ENCODE results near the gene PRR3. TPM values are rescaled to one million over a fixed set of nuclear protein-coding genes. Genes with fewer than 3 reads are reported as not detected.

The PRR3 gene, protein sequence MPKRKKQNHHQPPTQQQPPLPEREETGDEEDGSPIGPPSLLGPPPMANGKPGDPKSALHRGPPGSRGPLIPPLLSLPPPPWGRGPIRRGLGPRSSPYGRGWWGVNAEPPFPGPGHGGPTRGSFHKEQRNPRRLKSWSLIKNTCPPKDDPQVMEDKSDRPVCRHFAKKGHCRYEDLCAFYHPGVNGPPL
- polyA plus RNA-seq (2013, experiment 1 of 4), result 32.9 TPM
- polyA plus RNA-seq (2013, experiment 2 of 4), result 33.7 TPM
- 28.4 TPM for polyA plus RNA-seq (2013, experiment 3 of 4)
- 33.3 TPM for polyA plus RNA-seq (2013, experiment 4 of 4)

DNA sequence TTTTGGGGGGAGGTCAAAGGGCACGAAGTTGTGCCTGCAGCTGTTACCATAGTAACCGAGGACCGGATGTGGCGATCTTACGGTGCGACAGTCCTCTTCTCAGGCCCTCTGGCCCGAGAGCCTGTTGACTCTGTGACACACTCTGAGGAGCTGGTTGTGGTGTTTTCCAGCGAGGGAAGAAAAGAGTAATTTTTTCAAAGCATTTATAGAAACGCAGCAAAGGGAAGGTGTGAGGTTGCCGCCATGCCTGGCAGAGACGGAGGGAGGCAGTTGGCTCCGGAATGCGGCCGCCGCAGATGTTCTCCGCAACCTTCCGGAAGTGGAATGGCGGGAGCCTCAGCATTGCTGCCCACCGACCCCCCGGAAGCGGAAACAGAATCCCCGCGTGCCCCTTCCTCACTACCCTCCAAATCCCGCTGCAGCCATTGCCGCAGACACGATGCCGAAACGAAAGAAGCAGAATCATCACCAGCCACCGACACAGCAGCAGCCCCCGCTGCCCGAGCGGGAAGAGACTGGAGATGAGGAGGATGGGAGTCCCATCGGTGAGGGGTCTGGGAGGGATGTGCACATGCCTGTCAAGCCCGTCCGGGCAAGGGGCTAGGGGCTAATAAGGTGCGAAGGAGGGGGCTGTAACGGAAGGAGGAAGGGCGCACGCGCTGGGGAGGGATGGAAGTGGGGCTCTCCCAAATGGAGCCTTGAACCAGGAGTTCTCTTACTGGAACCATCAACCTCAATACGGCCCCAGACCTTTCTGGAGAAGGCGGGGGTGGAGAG, at the start of gene PRR3:
PRR3 (plus strand) TSS at position 390 of the 777 bp plus-strand sequence; CDS start at position 440, 50 bp downstream.
- Histone ChIP-seq H3K27ac (ENCODE audit: insufficient read depth, low read depth, low read length, poor library complexity, severe bottlenecking) (peak within 1 kb of the TSS; percentile 98), H3K4me1 (ENCODE audit: control insufficient read depth, insufficient read depth, low read length) (peaks cover 9% of the 10 kb centered on the region), H3K27me3 (ENCODE audit: control insufficient read depth, insufficient read depth, low read length, poor library complexity, severe bottlenecking) (no peaks in the 10 kb centered on the region), H3K9me3 (ENCODE audit: control insufficient read depth, low read length) (no peaks in the 10 kb centered on the region), H3K4me3 (ENCODE audit: insufficient read depth, low read depth, low read length) (peak within 1 kb of the TSS; percentile 76), H3K36me3 (ENCODE audit: control insufficient read depth, insufficient read depth, low read length) (peaks cover 22% of the 10 kb centered on the region)
- WGBS, 2 experiments, result 0% methylated on average over 42 of the region's 42 CpGs

DNA sequence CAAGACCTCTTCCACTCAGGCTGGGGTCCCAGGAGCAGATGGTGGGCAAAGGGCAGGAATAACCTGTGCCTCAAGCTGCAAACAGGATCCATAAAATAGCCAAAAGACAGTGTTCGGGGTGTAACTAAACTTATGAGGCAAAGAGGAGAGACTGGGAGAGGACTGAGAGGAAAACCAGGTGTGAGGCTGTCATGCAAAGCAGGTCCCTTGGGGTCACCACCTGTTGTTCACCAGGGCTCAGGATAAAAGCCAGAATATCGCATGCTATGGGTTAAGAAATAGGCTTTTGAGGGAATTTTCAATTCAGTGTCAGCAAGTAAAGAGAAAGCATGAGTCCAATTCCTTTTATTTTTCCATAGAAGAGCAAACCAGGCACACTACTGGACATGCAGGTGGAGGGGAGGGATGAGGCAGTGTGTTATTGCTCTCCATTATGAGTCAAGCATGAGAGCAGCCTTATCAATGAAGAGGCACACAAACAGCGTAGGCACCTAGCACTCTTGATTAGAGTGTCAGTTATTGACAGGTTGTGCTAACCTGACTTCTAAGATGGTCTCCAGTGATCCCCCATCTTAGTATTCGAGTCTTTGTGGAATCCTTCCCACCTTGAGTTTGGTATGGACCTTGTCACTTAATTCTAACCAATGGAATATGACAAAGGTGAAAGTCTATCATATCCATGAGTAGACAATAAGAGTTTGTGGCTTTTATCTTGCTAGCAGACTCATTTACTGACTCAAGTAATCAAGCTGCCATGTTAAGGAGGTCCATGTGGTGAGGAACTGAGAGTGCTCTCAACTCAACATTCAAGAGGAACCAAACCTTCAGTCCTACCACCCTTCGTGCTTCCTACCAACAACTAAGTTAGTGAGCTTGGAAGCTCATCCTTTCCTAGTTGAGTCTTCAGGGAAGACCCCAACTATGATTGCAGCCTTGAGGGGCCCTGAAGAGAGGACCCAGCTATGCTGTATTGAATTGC, 49.0 kb upstream of the PRR3 start:
- Histone ChIP-seq H3K27me3 (ENCODE audit: control insufficient read depth, insufficient read depth, low read length, poor library complexity, severe bottlenecking) (no peaks in the 10 kb centered on the region), H3K4me3 (ENCODE audit: insufficient read depth, low read depth, low read length) (no peak overlapping the region), H3K4me1 (ENCODE audit: control insufficient read depth, insufficient read depth, low read length) (no peaks in the 10 kb centered on the region), H3K36me3 (ENCODE audit: control insufficient read depth, insufficient read depth, low read length) (no peaks in the 10 kb centered on the region), H3K9me3 (ENCODE audit: control insufficient read depth, low read length) (no peaks in the 10 kb centered on the region), H3K27ac (ENCODE audit: insufficient read depth, low read depth, low read length, poor library complexity, severe bottlenecking) (no peak overlapping the region)
- WGBS, 2 experiments, result 91% methylated on average over 5 of the region's 5 CpGs

DNA sequence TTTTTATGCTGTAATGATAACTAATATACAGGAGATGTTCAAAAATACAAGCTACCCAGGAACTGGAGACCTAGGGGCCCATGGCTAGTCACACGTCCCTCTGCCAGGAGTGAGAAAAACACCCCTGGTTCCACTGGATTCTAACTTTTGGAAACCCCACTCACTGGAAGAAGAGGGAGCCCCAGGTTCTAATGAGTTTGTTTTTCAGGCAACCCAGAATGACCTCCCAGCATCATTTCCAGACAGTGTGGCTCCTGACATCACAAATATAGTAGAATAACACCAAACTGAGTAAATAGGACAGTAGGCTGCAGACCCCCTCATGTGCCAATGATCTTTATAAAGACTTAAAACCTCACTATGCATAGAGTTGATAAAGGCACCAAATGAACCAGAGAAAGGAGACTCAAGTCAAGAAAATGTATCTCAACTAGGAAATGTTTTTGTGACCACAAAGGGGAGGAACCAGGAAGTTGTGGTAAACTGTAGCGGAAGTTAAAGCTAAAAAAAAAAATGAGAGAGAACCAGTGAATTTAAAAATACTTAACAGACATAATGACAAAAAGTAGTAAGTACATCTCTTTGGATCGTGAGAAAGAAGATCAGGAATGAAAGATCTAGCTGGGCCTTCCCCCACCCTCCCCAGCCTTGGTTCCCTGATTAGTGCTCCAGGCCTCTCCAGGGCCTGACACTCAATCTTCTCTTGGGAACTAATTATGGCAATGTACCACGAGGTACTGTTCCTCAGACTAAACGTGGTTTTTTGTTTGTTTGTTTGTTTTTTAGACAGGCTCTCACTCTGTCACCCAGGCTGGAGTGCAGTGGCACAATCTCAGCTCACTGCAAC, 48.0 kb upstream of the PRR3 start:
- no peak overlapping the region for H3K4me3 ChIP-seq (ENCODE audit: insufficient read depth, low read depth, low read length)
- no peaks in the 10 kb centered on the region for H3K4me1 ChIP-seq (ENCODE audit: control insufficient read depth, insufficient read depth, low read length)
- no peaks in the 10 kb centered on the region for H3K36me3 ChIP-seq (ENCODE audit: control insufficient read depth, insufficient read depth, low read length)
- H3K27me3 ChIP-seq (ENCODE audit: control insufficient read depth, insufficient read depth, low read length, poor library complexity, severe bottlenecking), result no peaks in the 10 kb centered on the region
- 66 to 73% methylated on average over 5 of the region's 5 CpGs for WGBS, 2 experiments
- no peak overlapping the region for H3K27ac ChIP-seq (ENCODE audit: insufficient read depth, low read depth, low read length, poor library complexity, severe bottlenecking)
- no peaks in the 10 kb centered on the region for H3K9me3 ChIP-seq (ENCODE audit: control insufficient read depth, low read length)

DNA sequence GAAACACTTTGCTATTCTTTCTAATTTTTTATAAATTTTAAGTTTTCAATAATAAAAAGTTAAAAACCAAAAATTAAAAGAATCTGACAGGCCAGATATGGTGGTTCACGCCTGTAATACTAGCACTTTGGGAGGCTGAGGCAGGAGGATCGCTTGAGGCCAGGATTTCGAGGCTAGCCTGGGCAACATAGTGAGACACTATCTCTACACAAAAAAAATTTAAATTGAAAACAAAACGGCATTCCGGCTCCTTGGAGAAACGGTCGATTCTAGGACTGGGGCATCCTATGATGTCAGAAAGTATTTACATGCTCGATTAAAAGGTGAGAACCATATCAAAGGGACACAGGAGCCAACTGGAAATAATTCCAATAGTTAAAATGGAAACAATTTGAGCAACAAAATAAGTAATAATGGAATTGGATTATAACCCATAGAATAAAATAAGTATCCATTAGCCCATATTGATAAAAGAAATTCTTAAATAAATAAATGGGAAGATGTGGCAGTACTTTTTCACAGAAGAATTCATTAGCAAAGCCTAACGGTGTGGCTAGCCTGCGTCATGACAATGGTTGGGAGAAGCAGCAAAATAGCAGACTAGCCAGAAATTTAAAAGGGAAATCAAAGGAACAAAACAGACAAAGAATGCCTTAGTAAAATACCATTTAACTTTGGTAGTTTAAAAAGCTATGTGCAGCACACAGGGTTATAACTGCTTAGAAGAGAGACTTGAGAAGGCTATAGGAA, 46.5 kb upstream of the PRR3 start:
- Histone ChIP-seq H3K9me3 (ENCODE audit: control insufficient read depth, low read length) (no peaks in the 10 kb centered on the region), H3K27ac (ENCODE audit: insufficient read depth, low read depth, low read length, poor library complexity, severe bottlenecking) (no peak overlapping the region), H3K36me3 (ENCODE audit: control insufficient read depth, insufficient read depth, low read length) (no peaks in the 10 kb centered on the region), H3K4me3 (ENCODE audit: insufficient read depth, low read depth, low read length) (no peak overlapping the region), H3K27me3 (ENCODE audit: control insufficient read depth, insufficient read depth, low read length, poor library complexity, severe bottlenecking) (no peaks in the 10 kb centered on the region), H3K4me1 (ENCODE audit: control insufficient read depth, insufficient read depth, low read length) (no peaks in the 10 kb centered on the region)
- 84 to 89% methylated on average over 10 of the region's 10 CpGs for WGBS, 2 experiments

DNA sequence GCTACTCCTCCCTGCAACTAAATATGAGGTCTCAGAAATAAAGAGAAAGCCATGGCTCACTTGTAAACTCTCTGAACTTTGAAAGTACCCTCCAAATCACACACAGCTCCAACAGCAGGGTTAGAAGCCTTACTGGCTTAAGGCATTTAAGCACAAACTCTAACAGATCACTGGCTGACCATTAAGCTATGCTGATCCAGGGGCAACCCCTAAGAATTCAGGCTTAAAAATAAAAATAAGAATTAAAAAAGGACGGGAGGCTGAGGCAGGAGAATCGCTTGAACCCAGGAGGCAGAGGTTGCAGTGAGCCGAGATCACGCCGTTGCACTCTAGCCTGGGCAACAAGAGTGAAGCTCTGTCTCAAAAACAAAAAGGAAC, 45.9 kb upstream of the PRR3 start:
- 69 to 70% methylated on average over 5 of the region's 5 CpGs for WGBS, 2 experiments

DNA sequence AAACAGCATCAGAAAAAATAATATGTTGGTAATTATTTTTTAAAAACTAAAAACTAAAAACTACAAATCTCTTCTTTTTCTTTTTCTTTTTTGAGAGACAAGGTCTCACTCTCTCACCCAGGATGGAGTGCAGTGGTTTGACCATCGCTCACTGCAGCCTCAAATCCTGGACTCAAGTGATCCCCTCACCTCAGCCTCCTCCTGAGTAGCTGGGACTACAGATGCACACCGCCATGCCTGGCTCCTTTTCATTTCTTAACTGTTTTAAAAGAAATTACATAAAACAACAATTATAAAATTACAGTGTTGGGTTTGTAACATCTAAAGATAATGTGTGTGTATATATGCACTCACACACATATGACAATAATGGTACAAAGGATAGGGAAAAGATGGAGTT, 43.6 kb upstream of the PRR3 start:
- Histone ChIP-seq H3K27ac (ENCODE audit: insufficient read depth, low read depth, low read length, poor library complexity, severe bottlenecking) (no peak overlapping the region), H3K4me3 (ENCODE audit: insufficient read depth, low read depth, low read length) (no peak overlapping the region), H3K36me3 (ENCODE audit: control insufficient read depth, insufficient read depth, low read length) (no peaks in the 10 kb centered on the region), H3K27me3 (ENCODE audit: control insufficient read depth, insufficient read depth, low read length, poor library complexity, severe bottlenecking) (no peaks in the 10 kb centered on the region), H3K9me3 (ENCODE audit: control insufficient read depth, low read length) (no peaks in the 10 kb centered on the region), H3K4me1 (ENCODE audit: control insufficient read depth, insufficient read depth, low read length) (no peaks in the 10 kb centered on the region)
- 94 to 98% methylated on average over 1 to 2 of the region's 2 CpGs for WGBS, 2 experiments

More for the DNA sequence above, 45.9 kb upstream of the PRR3 start:
- Histone ChIP-seq H3K27ac (ENCODE audit: insufficient read depth, low read depth, low read length, poor library complexity, severe bottlenecking) (no peak overlapping the region), H3K9me3 (ENCODE audit: control insufficient read depth, low read length) (no peaks in the 10 kb centered on the region), H3K36me3 (ENCODE audit: control insufficient read depth, insufficient read depth, low read length) (no peaks in the 10 kb centered on the region), H3K27me3 (ENCODE audit: control insufficient read depth, insufficient read depth, low read length, poor library complexity, severe bottlenecking) (no peaks in the 10 kb centered on the region), H3K4me1 (ENCODE audit: control insufficient read depth, insufficient read depth, low read length) (no peaks in the 10 kb centered on the region), H3K4me3 (ENCODE audit: insufficient read depth, low read depth, low read length) (no peak overlapping the region)

DNA sequence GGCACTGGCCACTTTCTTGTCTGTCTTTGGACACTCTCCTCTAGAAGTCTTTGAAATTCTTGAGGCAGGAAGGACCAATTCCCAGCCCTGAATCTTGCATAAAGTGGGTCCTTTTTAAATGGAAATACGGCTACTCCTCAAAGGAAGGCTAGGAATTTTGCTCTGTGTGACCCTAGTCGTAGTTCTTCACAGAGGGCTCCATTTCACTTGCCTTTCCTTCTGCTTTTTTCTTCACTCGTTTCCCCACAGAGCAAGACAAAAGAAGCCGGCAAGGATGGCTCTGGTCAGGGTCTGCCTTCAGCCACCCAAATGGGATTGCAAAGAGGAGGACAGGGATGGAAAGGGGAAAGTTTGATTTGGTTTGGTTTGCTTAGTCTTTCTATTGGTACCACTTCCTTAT, 42.0 kb upstream of the PRR3 start:
- no peaks in the 10 kb centered on the region for H3K9me3 ChIP-seq (ENCODE audit: control insufficient read depth, low read length)
- H3K4me1 ChIP-seq (ENCODE audit: control insufficient read depth, insufficient read depth, low read length), result no peaks in the 10 kb centered on the region
- no peaks in the 10 kb centered on the region for H3K36me3 ChIP-seq (ENCODE audit: control insufficient read depth, insufficient read depth, low read length)
- WGBS, 2 experiments, result 0 to 5% methylated on average over 4 of the region's 4 CpGs
- H3K27ac ChIP-seq (ENCODE audit: insufficient read depth, low read depth, low read length, poor library complexity, severe bottlenecking), result no peak overlapping the region
- no peak overlapping the region for H3K4me3 ChIP-seq (ENCODE audit: insufficient read depth, low read depth, low read length)
- H3K27me3 ChIP-seq (ENCODE audit: control insufficient read depth, insufficient read depth, low read length, poor library complexity, severe bottlenecking), result no peaks in the 10 kb centered on the region

DNA sequence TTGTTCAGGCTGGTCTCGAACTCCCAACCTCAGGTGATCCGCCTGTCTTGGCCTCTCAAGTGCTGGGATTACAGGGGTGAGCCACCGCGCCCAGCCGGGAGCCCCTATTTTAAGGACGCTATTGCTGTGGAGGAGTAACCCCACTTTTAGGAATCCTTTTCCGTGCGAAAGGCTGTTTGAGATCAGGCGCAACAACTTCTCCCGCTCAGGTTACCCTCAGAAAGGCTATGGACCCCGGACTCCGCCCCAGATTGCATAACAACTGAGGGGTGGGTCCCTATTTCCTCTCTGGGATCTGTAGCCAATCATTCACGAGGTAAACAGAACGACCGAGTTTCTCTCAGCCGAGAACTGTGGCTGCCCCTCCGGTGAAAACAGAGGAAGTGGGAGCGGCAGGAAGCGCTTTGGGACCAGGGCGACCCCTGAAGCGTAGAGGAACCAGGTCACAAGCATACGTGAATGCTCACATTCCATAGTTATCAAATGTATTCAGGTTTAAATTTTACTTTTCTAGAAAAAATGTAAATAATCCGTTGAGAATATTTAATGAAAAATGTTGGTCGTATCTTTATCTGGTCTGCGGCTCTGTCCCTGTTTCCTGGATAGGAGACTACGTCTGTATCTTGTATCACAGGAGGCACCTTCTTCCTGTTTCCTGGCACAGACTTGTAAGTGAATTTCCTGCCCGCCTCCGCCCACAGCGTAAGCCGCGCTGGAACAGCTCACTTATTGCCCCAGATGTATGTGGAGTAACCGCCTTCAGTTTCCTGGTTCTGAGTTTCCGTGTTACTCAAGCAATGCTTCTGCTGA, 40.9 kb upstream of the PRR3 start:
- H3K4me3 ChIP-seq (ENCODE audit: insufficient read depth, low read depth, low read length), result peak overlapping the region; percentile 25
- H3K27ac ChIP-seq (ENCODE audit: insufficient read depth, low read depth, low read length, poor library complexity, severe bottlenecking), result no peak overlapping the region
- no peaks in the 10 kb centered on the region for H3K9me3 ChIP-seq (ENCODE audit: control insufficient read depth, low read length)
- 16 to 17% methylated on average over 32 to 33 of the region's 33 CpGs for WGBS, 2 experiments
- H3K4me1 ChIP-seq (ENCODE audit: control insufficient read depth, insufficient read depth, low read length), result no peaks in the 10 kb centered on the region
- no peaks in the 10 kb centered on the region for H3K36me3 ChIP-seq (ENCODE audit: control insufficient read depth, insufficient read depth, low read length)
- no peaks in the 10 kb centered on the region for H3K27me3 ChIP-seq (ENCODE audit: control insufficient read depth, insufficient read depth, low read length, poor library complexity, severe bottlenecking)
